Measurements from ENCODE around the gene HBB.

HBB gene

DNA sequence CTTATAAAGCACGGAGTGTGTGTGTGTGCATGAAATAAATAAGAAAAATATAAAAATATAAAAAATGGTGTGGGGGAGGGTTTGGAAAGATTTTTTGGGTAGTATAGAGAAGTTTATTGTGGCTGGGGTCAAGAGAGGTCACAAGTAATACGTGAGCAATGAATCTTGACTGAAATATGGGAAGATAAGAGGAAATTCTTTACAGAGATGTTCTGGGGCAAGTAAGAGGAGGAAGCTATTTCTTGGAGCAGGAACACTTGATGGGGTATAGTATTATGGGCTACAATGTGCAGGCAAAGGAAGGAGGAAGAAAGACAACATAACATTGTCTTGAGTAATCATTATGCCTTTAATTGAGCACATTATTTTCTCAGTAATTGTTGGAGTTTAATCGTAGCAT is 5.3 kb upstream of the HBB start:
- TF ChIP-seq, protein P1, sequence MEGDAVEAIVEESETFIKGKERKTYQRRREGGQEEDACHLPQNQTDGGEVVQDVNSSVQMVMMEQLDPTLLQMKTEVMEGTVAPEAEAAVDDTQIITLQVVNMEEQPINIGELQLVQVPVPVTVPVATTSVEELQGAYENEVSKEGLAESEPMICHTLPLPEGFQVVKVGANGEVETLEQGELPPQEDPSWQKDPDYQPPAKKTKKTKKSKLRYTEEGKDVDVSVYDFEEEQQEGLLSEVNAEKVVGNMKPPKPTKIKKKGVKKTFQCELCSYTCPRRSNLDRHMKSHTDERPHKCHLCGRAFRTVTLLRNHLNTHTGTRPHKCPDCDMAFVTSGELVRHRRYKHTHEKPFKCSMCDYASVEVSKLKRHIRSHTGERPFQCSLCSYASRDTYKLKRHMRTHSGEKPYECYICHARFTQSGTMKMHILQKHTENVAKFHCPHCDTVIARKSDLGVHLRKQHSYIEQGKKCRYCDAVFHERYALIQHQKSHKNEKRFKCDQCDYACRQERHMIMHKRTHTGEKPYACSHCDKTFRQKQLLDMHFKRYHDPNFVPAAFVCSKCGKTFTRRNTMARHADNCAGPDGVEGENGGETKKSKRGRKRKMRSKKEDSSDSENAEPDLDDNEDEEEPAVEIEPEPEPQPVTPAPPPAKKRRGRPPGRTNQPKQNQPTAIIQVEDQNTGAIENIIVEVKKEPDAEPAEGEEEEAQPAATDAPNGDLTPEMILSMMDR (conservative IDR thresholded peaks at IDR 0.05; ENCODE audit: low read depth, low read length) = no peak
- H3K4me3 ChIP-seq (ENCODE audit: low read length) = no peak overlapping the region
- DNase-seq (ENCODE audit: low read depth) = no peak

DNA sequence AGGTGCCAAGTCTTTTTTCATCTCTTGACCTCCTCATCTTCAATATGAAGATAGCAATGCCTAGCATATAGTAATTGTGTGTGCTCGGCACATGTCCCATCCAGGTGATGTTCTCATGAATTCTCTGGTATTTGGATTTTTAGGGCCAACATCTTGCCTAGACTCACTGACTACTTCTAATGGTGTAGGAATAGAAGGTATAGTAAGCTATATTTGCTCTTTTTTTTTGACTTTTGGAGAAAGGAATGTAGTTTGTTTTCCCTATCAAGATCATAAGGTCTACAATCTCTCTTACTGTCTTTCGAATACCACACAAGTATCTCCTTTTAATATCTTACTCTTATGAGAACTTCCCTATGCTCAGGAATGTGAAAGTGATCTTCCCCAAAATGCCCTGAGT is 4.2 kb upstream of the HBB start:
- TF ChIP-seq, protein P1 (conservative IDR thresholded peaks at IDR 0.05; ENCODE audit: low read depth, low read length) = no peak
- H3K4me3 ChIP-seq (ENCODE audit: low read length) = no peak overlapping the region
- DNase-seq (ENCODE audit: low read depth) = no peak

DNA sequence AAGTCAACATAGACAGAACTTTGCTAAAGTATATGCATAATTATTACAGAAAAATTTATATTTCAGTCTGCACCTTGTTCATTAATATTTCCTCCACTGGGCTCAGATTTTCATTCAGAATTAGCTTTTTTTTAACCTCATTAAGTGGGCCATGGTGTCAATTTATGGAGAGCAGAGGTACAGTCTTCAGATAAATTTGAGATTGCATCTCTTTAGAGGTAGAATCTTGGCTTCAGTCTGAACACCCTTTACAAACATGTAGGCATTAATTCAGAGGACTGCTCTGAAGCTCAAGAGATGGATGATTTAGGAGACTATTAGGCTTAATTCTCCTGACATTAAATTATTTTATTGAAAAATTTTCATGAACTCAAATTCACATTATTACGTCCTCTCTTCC is 3.4 kb upstream of the HBB start:
- TF ChIP-seq, protein P1 (conservative IDR thresholded peaks at IDR 0.05; ENCODE audit: low read depth, low read length) = no peak
- H3K4me3 ChIP-seq (ENCODE audit: low read length) = no peak overlapping the region
- no peak for DNase-seq (ENCODE audit: low read depth)

DNA sequence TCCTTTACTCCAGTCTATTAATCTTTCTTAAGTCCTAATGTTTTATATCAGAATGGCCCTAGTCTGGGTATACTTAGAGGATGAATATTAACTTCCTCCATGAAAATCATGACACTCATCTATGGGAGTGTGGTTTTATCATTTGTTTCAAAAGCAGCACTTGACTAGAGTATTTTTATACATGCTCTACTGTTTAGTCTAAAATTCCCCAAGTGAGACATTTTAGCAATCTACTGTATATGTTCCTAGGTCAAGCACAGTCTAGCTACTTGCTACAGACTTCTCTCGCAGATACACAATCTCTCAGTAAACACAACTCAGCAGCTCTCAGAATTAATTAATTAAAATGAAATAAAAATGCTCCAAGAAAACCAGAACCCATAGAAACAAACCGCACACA is 2.9 kb upstream of the HBB start:
- TF ChIP-seq, protein P1 (conservative IDR thresholded peaks at IDR 0.05; ENCODE audit: low read depth, low read length) = no peak
- H3K4me3 ChIP-seq (ENCODE audit: low read length) = no peak overlapping the region
- no peak for DNase-seq (ENCODE audit: low read depth)

DNA sequence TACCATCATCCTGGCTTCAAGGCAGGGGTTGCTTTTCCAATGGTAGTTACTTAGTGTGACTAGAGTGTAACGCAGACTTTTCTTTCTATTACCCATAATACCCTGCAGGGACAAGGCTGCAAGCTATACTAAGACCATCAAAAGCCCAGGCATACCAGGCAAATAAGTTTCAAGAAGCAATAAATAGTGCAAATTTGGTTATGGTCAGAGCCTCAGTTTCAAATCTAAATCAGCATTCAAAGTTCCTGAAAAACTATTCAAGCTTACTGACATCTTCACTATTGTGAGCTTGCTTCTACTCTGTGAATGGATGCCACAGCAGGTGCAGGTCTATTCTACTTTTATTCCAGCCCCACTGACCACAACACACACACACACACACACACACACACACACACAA is 2.5 kb upstream of the HBB start:
- TF ChIP-seq, protein P1 (conservative IDR thresholded peaks at IDR 0.05; ENCODE audit: low read depth, low read length) = no peak
- no peak overlapping the region for H3K4me3 ChIP-seq (ENCODE audit: low read length)
- DNase-seq (ENCODE audit: low read depth) = no peak

DNA sequence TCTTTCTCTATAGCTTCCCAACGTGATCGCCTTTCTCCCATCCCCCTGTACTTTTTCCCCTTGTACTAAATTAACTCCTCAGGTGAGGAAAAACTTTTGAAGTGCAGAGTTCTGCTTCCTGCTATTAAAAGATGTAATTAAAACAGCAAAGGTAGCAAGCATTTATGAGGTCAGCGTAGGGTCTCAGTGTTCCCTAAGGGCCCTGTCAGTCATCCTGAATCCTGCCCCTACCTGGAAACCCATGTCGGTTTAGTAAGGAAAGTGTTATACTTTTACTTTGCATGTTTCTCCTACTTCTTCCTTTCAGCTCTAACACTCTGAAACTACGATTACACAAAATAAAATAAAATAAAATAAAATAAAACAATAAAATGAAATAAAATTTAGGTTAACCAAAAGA is 1.3 kb upstream of the HBB start:
- TF ChIP-seq, protein P1 (conservative IDR thresholded peaks at IDR 0.05; ENCODE audit: low read depth, low read length) = no peak
- H3K4me3 ChIP-seq (ENCODE audit: low read length) = no peak overlapping the region
- no peak for DNase-seq (ENCODE audit: low read depth)

DNA sequence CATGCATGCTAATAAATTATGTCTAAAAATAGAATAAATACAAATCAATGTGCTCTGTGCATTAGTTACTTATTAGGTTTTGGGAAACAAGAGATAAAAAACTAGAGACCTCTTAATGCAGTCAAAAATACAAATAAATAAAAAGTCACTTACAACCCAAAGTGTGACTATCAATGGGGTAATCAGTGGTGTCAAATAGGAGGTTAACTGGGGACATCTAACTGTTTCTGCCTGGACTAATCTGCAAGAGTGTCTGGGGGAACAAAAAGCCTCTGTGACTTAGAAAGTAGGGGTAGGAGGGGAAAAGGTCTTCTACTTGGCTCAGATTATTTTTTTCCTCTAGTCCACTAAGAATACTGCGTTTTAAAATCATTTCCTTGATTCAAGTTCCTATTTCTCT is 810 bp upstream of the HBB start:
- TF ChIP-seq, protein P1 (conservative IDR thresholded peaks at IDR 0.05; ENCODE audit: low read depth, low read length) = no peak
- no peak overlapping the region for H3K4me3 ChIP-seq (ENCODE audit: low read length)
- no peak for DNase-seq (ENCODE audit: low read depth)

All from retinal pigment epithelial cell (primary cell).